HG03064 (cell line): ENCODE results near the gene TNC.

ENCODE experiments used
- ATAC-seq: cut with Tn5 transposase; IDR thresholded peaks from one replicate; pipeline ENCODE4 v1.9.1; 2021; ENCODE audit warnings: low read depth; ENCODE audit not compliant: unreplicated experiment

The TNC gene

DNA sequence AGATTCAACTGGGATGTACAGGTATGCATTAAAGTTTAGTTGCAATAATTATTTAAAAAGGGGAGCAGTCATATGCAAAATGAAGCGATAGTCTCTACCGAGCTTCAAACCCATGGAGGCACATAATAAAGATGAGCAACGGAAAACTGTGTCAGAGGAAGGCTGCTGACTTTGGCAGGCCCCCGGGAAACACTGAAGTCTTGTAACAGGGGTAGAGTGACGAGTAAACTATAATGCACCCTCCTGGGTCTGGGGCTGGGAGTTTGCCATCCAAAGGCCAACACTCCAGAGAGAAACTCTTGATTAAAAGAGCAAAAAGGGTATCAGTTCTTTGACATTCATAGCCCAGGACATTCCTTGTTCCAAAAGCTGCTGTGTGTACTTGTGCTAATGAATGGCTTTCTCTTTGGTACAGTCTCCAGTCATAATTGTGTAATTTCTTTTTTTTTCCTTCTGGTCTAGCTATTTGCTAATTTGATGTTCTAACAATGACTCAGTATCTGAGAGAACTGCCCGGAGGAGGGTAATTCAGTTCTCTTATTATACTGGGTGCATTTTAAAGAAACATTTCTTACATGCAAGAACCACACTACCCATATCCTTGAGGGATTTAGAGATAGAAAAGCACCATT lies 59.2 kb downstream of the TNC start:
- ATAC-seq: no peak

DNA sequence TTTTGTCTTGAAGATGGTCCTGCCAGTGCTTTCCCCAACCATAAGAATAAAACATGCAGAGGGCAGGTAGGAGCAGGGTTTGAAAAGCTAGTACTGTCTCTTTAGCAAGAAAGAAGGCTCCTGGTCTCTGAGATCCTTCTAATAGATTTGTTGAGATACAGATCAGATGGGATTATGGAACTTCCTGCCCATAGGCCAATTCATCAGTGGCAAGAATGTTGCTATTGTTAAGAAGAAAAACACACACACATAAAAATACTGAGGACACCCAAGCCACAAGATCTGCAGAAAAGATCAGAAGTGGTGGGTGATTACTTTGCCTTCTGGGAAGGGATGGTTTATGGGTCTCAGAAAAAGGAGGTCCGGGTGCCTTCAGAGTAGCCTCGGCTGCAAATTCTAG lies 59.8 kb downstream of the TNC start:
- no peak for ATAC-seq

DNA sequence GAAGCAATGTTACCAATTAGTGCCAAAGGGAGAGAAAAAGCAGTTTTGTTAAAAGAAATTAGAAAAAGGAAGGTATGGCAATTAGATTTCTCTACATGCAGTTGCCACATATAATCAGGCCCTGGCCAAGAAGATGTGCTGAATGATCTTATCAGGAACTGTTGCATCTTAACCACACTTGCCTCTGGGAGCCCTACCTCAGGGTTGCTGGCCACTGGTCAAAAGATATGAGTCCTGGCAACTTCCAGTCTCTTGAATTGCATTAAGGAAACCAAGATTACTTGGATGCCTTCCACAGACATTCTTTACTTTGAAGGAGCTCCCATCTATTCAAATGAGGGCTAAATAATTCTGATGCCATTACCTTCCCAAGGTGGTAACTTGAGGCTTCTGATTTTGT lies 60.4 kb downstream of the TNC start:
- no peak for ATAC-seq

DNA sequence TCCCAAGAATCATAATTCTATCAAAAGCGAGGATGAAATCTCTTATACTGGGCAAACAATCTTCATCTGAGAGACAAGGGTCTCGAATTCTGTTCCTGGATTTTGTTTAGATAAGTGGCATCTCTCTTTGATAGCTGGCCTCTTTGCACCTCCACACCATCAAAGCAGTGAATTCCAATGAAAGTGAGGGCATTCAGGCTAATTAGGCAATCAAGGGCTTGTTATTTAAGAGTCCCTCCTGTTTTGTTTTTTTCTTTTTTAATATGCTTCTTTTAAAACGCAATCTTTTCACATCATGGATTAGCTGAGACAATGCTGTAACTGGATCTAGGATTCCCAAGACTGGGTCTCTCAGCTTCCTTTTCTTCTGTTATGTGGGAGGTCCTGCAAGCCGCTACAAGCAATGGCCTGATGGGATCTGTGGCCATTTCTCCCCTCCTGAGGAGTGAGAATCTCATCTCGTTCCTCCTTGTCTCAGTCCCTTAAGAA lies 67.9 kb downstream of the TNC start:
- ATAC-seq: no peak

DNA sequence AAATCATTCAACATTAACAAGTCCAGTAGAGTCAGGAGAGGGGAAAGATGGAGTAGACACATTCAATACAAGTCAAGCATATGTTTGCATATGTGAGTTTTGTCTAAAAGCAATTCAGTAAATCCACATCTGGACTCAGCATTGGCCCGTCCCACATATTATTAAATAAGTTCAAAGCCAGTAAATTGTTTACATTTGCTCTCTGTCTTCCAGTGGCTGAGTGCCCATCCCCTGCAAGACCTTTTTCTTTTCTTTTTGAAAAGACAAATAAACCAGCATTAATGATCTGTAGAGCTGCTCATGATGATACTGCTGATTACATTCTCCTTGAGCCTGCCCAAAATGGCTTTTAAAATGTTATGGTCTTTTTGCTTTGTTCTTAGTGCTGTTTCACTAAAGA lies 71.1 kb downstream of the TNC start:
- ATAC-seq: no peak

DNA sequence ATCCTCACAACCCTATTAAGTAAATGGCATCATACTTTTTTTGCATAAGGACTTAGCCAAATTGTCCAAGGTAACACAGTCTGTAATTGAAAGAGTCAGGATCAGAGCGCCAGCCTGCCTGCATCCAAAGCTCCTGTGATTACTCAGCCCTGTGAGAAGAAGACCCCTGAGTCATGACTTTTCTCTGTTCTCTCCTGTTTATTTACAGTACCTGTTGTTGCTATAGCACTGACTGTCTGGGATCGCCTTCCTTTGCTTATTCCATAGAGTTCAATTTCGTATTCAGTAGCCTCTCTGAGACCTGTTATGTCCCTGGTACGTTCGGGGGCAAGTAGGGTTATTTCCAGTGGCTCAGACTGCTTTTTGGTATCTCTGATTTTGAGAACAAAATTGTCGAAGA lies 71.8 kb downstream of the TNC start:
- no peak for ATAC-seq

DNA sequence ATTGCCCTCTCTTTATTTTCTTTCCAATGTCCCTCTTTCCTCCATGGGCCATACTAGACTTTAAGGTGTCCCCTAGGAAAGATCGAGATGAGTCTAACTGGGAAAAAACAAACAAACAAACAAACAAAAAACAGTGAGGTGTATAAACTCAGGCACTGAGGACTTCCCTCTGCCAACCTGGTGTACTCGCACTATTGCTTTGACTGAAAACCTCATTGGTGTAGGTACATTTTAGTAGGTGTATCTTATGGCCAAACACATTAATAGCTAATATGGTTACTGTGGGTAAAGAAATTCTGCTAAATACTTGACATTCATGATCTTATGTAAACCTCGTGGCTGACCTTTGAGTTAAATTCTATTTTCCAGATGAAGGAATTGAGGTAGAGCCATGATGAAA lies 74.3 kb downstream of the TNC start:
- ATAC-seq: no peak

DNA sequence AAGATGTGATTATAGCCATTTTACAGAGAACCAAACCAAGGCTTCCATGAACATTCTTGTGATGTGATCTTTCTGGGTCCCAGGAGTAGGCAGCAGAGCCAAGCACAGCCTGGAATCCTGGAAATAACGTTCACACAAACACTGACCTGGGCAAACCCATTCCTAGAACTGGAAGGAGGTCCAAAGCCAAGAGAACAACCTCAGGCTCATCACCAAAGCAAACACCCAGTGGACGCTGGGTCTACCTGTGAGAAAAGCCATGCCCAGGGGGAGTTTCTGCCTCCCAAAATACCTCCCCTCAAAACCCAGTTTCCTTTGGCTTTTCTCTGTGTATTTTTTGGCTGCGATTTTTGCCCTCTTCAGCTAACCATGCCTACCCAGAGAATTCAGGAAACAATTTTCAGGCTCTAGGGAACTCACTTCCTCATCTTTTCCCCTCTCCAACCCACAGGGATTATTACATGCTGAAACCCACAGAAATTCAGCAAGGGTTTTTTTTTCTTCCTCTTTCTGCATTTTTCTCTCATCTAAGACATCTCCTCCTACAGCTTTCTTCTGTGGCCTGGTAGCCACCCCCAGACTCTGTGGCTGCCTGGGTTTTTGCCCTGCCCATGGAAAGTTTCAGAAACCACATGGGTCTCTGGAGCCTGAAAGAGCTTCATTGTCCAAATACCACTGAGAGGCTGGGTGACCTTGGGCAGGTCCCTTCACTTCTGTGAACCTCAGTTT lies 75.0 kb downstream of the TNC start:
- ATAC-seq: no peak

DNA sequence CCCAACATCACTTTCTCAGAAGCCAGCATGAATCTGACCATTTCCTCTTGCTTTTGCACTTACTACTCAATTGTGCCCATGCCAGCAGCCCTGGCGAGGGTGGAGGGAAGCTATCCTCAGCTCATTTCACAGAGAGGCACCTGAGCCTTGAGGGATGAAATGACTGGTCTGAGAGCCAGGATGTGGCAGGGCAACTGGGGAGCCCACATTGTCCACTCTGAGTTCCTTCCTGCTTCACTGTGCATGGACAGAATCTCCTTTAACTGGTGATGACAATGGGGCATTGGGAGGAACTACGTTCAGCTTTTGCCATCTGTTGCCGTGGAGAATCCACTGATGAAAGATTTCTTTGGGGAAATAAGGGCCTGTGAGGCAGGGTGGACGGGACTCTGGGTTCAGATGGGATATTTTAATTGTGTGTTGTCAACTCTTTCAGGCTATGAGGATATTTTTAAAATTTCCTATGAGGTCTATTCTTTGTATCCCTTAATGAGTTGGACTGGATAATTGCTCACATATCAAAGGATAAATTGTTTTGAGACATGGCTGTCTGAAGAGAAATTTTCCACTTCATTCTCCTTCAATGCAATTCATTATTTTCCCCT lies 78.3 kb downstream of the TNC start:
- no peak for ATAC-seq

DNA sequence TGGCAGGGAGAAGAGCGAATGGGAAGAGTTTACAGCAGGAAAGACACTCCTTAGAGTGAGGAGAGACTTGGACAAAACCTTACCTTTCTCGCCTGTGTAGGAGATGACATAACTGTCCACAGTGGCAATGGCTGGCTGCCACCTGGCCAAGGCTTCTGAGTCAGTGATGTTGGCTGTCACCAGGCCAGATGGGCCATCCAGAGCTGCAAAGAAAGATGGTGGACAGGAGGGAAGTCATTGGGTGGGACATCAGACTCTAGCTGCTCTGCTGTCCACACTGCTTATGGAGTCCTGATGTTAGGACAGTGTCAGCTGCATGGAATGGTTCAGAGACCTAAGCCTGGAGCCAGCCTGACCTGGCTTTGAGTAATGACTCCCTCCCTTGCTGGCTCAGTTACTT lies 79.8 kb downstream of the TNC start:
- ATAC-seq: no peak

DNA sequence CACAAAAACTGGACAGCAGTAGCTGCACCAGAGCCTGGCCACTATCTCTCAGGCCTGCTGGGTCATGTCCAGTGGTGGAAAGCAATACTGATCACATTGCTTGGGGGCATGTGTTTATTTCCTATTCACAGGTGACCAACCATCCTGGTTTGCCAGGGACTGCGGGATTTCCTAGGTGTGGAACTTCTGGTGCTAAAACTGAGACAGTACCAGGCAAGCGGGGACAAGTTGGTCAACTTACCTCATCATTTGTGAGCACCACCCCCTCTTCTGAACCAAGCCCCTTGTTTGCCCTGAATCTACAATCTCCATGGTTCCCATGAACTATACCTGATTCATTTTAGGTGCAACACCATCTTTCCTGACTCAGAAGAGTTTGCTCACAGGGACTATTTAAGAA lies 81.3 kb downstream of the TNC start:
- no peak for ATAC-seq

DNA sequence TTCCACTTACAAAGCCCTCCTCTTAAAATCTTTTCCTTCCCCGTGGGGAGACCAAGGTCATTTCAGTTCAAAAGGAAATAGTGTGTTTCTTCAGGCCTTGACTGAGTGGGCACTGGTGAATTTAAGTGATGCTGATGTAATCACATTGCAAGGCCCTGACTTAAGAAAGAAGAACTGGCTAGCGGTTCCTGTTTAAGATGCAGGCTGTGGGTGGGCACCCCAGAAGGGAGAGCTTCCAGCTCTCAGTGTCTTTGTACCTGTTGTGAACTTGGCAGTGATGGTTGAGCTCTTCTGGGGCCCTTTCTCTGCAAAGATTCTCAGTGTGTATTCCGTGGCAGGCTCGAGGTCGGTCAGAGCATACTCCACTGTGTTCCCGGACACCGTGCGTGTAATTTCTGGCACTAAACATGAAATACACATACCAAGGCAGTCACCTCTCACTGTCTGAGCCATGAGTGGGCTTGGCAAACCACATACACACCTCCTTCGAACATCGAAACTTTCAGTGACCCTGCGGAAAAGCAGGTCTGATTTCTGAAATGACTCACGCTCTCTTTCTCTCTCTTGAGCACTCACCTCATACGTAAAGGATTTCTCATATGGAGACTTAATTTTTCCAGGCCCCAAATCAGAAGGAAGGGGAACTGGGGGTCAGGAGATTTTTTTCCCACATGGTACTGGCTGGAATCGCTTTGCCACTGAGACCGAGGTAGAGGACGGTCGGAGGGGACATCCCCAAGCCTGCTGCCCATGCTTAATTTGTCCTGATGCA lies 81.9 kb downstream of the TNC start:
- no peak for ATAC-seq

DNA sequence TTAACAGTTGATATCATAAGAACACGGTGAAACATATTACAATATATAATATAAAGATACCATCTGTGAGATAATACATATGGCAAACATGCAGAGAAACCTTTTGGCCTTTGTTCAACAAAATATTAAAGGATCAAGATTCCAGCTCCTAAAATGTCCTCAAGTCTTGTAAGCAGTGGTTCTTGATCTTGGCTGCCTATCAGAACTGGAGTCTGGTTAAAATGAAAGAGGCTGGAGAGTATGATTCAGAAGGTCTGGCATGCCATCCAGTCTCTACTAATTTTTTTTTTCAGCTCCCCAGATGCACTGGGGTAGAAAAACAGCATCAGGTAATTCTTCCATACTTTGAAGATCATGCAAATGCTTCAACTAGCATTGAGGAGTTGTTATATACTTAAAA lies 83.2 kb downstream of the TNC start:
- ATAC-seq: no peak

DNA sequence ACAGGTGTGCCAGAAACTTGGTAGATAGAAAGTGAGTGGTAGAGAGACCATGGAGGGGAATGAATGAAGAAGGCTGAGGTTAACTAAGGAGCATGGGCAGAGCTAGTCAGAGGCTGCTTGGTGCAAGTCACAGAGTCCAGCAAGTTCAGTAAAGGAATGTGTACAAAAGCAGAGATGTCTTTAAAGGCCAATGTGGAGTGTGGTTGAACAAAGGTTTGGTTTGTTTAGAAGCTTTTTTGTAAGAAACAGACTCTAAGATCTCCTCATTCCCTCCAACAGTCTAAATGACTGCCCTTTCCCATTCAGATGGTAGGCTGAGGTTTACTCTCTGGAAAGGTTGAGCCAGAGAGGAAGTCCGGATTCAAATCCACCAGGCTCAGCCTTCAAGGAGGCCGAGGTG lies 84.2 kb downstream of the TNC start:
- no peak for ATAC-seq

DNA sequence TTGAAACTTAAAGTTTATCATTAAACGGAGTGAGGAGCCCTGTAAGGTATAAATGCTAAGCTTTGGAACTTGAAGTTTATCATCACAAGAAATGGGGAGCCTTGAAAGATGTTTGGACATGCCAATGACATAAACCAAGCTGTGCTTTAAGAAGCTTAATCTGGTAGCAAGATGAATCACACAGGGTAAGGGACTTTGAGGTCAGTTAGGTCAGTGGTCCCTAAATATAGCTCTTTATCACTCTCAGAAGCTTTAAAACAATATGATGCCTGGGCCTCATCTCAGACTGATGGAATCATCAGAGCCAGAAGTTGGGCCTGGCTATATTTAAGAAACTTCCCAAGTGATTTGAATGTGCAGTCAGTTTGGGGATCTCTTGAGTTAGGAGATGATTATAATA lies 85.7 kb downstream of the TNC start:
- no peak for ATAC-seq

DNA sequence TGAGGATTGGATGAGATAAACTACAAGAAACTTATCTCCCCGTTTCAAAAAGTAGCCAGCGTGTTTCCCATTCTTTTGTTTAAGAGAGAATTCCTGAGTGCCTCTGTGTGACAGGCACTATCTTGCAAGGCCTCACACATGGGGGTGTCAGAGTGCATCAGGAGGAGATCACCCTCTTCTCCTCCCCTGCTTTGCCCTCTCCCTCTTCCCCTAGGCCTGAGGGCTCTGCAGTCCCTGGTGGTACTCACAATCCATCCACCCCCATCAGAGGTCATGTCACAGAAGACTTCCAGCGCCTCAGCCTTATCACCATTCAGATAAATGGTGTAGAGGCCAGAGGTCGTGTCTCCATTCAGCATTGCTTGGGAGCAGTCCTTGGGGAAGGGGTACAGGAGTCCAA lies 88.0 kb downstream of the TNC start:
- ATAC-seq: no peak

DNA sequence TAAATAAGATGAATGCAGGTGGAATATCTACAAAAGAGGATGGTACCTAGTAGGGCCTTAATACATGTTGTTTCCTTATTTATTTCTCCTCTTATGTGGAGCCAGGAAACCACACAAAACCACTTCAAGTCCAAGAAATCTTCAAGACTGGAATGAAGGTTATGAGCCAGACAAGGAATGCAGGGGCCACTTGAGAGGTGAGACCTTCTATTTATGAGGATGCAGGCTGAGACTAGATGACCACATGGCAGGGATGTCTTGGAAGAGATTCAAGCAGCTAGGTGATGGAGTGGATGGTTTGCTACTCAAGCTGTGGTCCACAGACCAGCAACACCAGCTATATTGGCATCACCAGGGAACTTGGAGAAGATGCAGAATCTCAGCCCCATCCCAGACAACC lies 92.2 kb downstream of the TNC start:
- ATAC-seq: no peak

DNA sequence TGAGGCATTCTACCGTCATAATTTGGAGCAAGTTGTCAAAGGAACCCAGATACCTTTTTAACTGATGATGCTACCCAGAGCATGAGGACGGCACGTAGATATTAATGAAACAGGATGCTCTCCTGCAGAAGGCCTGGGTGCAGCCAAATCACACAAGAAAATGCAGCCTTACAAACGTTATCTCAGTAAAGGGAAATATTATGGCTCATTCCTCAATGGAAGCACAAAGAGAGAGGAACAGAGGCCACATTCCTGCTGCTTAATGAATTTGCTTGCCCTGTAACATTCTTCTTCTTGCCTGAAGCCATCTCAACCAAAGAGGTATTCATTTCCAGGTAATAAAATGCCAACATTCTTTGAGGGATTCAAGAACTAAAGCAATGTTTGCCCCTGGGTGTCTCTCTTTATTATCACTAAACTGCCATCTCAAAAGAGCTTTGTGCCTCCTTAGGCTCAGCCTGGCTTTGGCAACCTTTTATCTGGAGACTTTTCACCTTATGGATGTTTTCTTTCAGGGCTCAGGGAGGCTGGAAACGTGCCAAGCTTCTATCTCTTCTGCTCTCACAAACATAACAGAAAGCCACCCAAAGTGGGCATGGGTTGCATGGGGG lies 92.9 kb downstream of the TNC start:
- ATAC-seq: no peak

DNA sequence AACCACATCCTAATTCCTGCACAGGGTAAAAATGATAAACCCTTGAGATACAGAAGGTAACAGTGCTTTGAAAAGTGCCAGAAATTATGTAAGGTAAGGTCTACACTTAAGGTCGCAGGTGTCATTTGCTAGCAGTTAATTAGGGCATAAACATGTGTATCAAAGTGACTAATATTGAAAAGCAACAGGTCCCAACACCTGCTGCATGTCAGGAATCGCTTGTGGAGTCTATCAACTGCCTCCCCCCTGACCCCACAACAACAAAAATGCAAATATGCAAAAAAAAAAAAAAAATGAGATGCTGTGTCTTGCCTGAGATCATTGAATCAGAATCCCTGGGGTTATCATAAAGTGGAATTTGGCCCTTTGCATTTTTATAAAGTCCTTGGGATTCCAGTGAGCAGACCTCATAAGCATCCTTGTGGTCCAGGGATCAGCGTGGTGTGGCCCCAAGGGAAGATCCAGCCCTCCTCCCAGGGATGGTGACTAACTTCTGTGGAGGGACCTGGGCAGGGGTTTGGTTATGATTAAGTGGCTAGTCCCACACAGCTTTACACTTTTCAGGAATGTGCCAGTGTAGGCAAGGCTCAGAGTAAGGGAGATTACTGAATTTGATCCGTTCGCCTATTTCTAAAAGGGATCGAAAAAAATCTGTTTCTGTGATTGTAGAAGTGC lies 95.1 kb downstream of the TNC start:
- ATAC-seq: no peak
